ENCODE measurements around the gene CNGA2.
"Not testable (repeated sequence)": the region's sequence is repeated elsewhere in the genome, so short reads cannot be mapped to it uniquely, and the experiment has no call there.

Gene CNGA2

GRCh38 chrX:151734446-151734845, at the start of gene CNGA2:
Gene CNGA2, plus strand, starts transcription at chrX:151734746. Its CDS starts 3,738 bp downstream, at chrX:151738484.
- DNase-seq (ENCODE audit: low read depth in 2 of 2): no peak

GRCh38 chrX:151687635-151688034, 46.9 kb upstream of the CNGA2 start:
- no peak for DNase-seq (ENCODE audit: low read depth in 2 of 2)

- no peak for DNase-seq (ENCODE audit: low read depth in 2 of 2)
These were observed 45.9 kb upstream of the CNGA2 start for GRCh38 chrX:151688695-151689094.

GRCh38 chrX:151692825-151693224, 41.7 kb upstream of the CNGA2 start:
- no peak for DNase-seq (ENCODE audit: low read depth in 2 of 2)

GRCh38 chrX:151694121-151694520, 40.4 kb upstream of the CNGA2 start:
- no peak for DNase-seq (ENCODE audit: low read depth in 2 of 2)

- DNase-seq (ENCODE audit: low read depth in 2 of 2): no peak
These were observed 39.6 kb upstream of the CNGA2 start, which contains the start of gene PRRG3 for GRCh38 chrX:151694661-151695582. Gene PRRG3, plus strand, starts transcription at chrX:151695458. Its CDS starts 3,357 bp downstream, at chrX:151698815.

- DNase-seq (ENCODE audit: low read depth in 2 of 2): no peak
These were observed 38.8 kb upstream of the CNGA2 start for GRCh38 chrX:151695583-151696340.

GRCh38 chrX:151697082-151697481, 37.5 kb upstream of the CNGA2 start:
- not testable (repeated sequence) for DNase-seq (ENCODE audit: low read depth in 2 of 2)

GRCh38 chrX:151697522-151697921, 37.0 kb upstream of the CNGA2 start:
- DNase-seq (ENCODE audit: low read depth in 2 of 2): peak; percentile 81 to 84

- no peak for DNase-seq (ENCODE audit: low read depth in 2 of 2)
These were observed 36.1 kb upstream of the CNGA2 start for GRCh38 chrX:151698485-151698884.

- DNase-seq (ENCODE audit: low read depth in 2 of 2): no peak
These were observed 34.8 kb upstream of the CNGA2 start for GRCh38 chrX:151699746-151700145.

GRCh38 chrX:151700581-151700980, 34.0 kb upstream of the CNGA2 start:
- no peak for DNase-seq (ENCODE audit: low read depth in 2 of 2)

- DNase-seq (ENCODE audit: low read depth in 2 of 2): no peak
These were observed 33.5 kb upstream of the CNGA2 start for GRCh38 chrX:151701071-151701470.

- no peak for DNase-seq (ENCODE audit: low read depth in 2 of 2)
These were observed 33.0 kb upstream of the CNGA2 start for GRCh38 chrX:151701531-151701930.

GRCh38 chrX:151702026-151702714, 32.4 kb upstream of the CNGA2 start:
- no peak for DNase-seq (ENCODE audit: low read depth in 2 of 2)

- DNase-seq (ENCODE audit: low read depth in 2 of 2): no peak
These were observed 31.7 kb upstream of the CNGA2 start for GRCh38 chrX:151702741-151703340.

GRCh38 chrX:151703487-151703886, 31.1 kb upstream of the CNGA2 start:
- no peak for DNase-seq (ENCODE audit: low read depth in 2 of 2)

GRCh38 chrX:151704041-151704663, 30.4 kb upstream of the CNGA2 start:
- DNase-seq (ENCODE audit: low read depth in 2 of 2): no peak

- DNase-seq (ENCODE audit: low read depth in 2 of 2): no peak
These were observed 25.7 kb upstream of the CNGA2 start for GRCh38 chrX:151708821-151709220.

- no peak for DNase-seq (ENCODE audit: low read depth in 2 of 2)
These were observed 24.1 kb upstream of the CNGA2 start for GRCh38 chrX:151710457-151710856.

- no peak for DNase-seq (ENCODE audit: low read depth in 2 of 2)
These were observed 23.4 kb upstream of the CNGA2 start for GRCh38 chrX:151711154-151711553.

All from fibroblast of skin of left quadriceps (primary cell).